ENCODE data around the gene ST3GAL3. TPM values are rescaled to one million over a fixed set of nuclear protein-coding genes. Genes with fewer than 3 reads are reported as not detected.

ST3GAL3 gene
- total and polyA plus RNA-seq, 2 donors (not counting 1 experiment from before 2014, with no cell fraction given): 13.7 to 16.3 TPM

DNA sequence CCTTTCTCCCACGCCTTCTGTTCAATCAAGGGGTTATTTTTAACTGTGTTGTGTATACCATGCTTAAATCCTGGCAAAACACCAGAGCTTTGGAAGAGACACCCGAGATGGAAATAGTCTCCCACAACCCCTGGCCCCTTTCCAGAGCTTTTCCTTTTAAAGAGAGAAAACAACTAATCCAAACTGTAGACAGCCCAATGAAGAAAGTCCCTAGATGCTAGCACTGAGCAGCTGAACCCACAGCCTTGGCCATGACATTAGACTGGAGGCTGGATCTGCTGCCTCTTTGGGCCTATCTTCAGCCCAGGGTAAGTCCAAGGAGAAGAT is 161.4 kb downstream of the ST3GAL3 start:
- TF ChIP-seq EZH2 (IDR thresholded peaks at IDR 0.05; ENCODE audit: low read length, missing control alignments) (no peak), CTCF (conservative IDR thresholded peaks at IDR 0.05 in 1 of 2, IDR thresholded peaks at IDR 0.05 in 1 of 2; ENCODE audit: low read depth in 1 of 2, low read length in 2 of 2) (no peak)
- Histone ChIP-seq H3K9me3 (ENCODE audit: control insufficient read depth, insufficient read depth, low read depth, low read length) (no peaks in the 10 kb centered on the region), H3K79me2 (ENCODE audit: control insufficient read depth, insufficient read depth, low read length) (no peaks in the 10 kb centered on the region), H3K36me3 (ENCODE audit: control insufficient read depth, insufficient read depth, low read length) (no peaks in the 10 kb centered on the region), H3K9ac (ENCODE audit: insufficient read depth, low read length) (no peak overlapping the region), H3K4me2 (ENCODE audit: extremely low read depth, insufficient read depth, low read length) (no peak overlapping the region), H3K27me3 (ENCODE audit: control insufficient read depth, insufficient read depth, low read length) (no peaks in the 10 kb centered on the region), H3K4me3 (replicated peaks in 1 of 4; ENCODE audit: control extremely low read depth in 1 of 4, insufficient read depth in 1 of 4, low read depth in 3 of 4, low read length in 4 of 4) (no peak overlapping the region), H2AFZ (ENCODE audit: low read length) (no peak overlapping the region), H3K4me1 (ENCODE audit: control insufficient read depth, extremely low read depth, insufficient read depth, low read length) (peaks cover 8% of the 10 kb centered on the region), H4K20me1 (ENCODE audit: control insufficient read depth, extremely low read depth, insufficient read depth, low read length) (no peaks in the 10 kb centered on the region), H3K27ac (ENCODE audit: insufficient read depth, low read length) (no peak overlapping the region)
- DNase-seq (ENCODE audit: low read depth in 2 of 2): peak; percentile 77 to 93

DNA sequence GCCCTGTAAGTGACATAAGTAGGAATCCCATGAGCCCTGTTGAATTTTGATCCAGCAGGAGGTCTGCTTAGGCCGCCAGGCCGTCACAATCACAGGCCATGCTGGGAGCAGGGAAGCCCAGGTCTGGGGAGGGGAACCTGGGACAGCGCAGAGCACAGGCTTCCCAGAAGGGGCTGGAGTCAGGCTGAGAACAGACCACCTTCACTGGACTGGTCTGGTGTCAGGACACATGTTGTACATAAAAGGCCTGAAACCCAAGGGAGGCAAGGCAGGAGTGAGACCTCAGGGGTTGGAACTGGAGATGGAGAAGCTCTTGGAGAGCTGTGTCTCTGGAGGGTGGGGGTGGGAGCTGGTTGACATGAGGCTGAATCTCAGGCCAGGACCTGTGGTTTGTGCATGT is 163.0 kb downstream of the ST3GAL3 start:
- Histone ChIP-seq H3K9ac (ENCODE audit: insufficient read depth, low read length) (no peak overlapping the region), H3K79me2 (ENCODE audit: control insufficient read depth, insufficient read depth, low read length) (no peaks in the 10 kb centered on the region), H3K27ac (ENCODE audit: insufficient read depth, low read length) (no peak overlapping the region), H4K20me1 (ENCODE audit: control insufficient read depth, extremely low read depth, insufficient read depth, low read length) (peaks cover 2% of the 10 kb centered on the region), H3K27me3 (ENCODE audit: control insufficient read depth, insufficient read depth, low read length) (no peaks in the 10 kb centered on the region), H3K36me3 (ENCODE audit: control insufficient read depth, insufficient read depth, low read length) (no peaks in the 10 kb centered on the region), H3K4me3 (replicated peaks in 1 of 4; ENCODE audit: control extremely low read depth in 1 of 4, insufficient read depth in 1 of 4, low read depth in 3 of 4, low read length in 4 of 4) (no peak overlapping the region), H2AFZ (ENCODE audit: low read length) (no peak overlapping the region), H3K4me2 (ENCODE audit: extremely low read depth, insufficient read depth, low read length) (no peak overlapping the region), H3K9me3 (ENCODE audit: control insufficient read depth, insufficient read depth, low read depth, low read length) (no peaks in the 10 kb centered on the region), H3K4me1 (ENCODE audit: control insufficient read depth, extremely low read depth, insufficient read depth, low read length) (peaks cover 8% of the 10 kb centered on the region)
- no peak for DNase-seq (ENCODE audit: low read depth in 2 of 2)
- TF ChIP-seq EZH2 (IDR thresholded peaks at IDR 0.05; ENCODE audit: low read length, missing control alignments): no peak
- no peak for TF ChIP-seq CTCF (conservative IDR thresholded peaks at IDR 0.05 in 1 of 2, IDR thresholded peaks at IDR 0.05 in 1 of 2; ENCODE audit: low read depth in 1 of 2, low read length in 2 of 2)

- TF ChIP-seq EZH2 (IDR thresholded peaks at IDR 0.05; ENCODE audit: low read length, missing control alignments) (no peak), CTCF (conservative IDR thresholded peaks at IDR 0.05 in 1 of 2, IDR thresholded peaks at IDR 0.05 in 1 of 2; ENCODE audit: low read depth in 1 of 2, low read length in 2 of 2) (no peak)
- Histone ChIP-seq H2AFZ (ENCODE audit: low read length) (no peak overlapping the region), H3K27me3 (ENCODE audit: control insufficient read depth, insufficient read depth, low read length) (no peaks in the 10 kb centered on the region), H3K79me2 (ENCODE audit: control insufficient read depth, insufficient read depth, low read length) (no peaks in the 10 kb centered on the region), H3K9me3 (ENCODE audit: control insufficient read depth, insufficient read depth, low read depth, low read length) (no peaks in the 10 kb centered on the region), H3K4me3 (replicated peaks in 1 of 4; ENCODE audit: control extremely low read depth in 1 of 4, insufficient read depth in 1 of 4, low read depth in 3 of 4, low read length in 4 of 4) (no peak overlapping the region), H3K4me1 (ENCODE audit: control insufficient read depth, extremely low read depth, insufficient read depth, low read length) (peaks cover 8% of the 10 kb centered on the region), H3K9ac (ENCODE audit: insufficient read depth, low read length) (no peak overlapping the region), H3K27ac (ENCODE audit: insufficient read depth, low read length) (no peak overlapping the region), H4K20me1 (ENCODE audit: control insufficient read depth, extremely low read depth, insufficient read depth, low read length) (peaks cover 2% of the 10 kb centered on the region), H3K4me2 (ENCODE audit: extremely low read depth, insufficient read depth, low read length) (no peak overlapping the region), H3K36me3 (ENCODE audit: control insufficient read depth, insufficient read depth, low read length) (no peaks in the 10 kb centered on the region)
- DNase-seq (ENCODE audit: low read depth in 2 of 2): no peak
Observed at GRCh38 chr1:43871181-43871910, 164.0 kb downstream of the ST3GAL3 start.
